ENCODE measurements around the gene PRRC2C.

The PRRC2C gene

DNA sequence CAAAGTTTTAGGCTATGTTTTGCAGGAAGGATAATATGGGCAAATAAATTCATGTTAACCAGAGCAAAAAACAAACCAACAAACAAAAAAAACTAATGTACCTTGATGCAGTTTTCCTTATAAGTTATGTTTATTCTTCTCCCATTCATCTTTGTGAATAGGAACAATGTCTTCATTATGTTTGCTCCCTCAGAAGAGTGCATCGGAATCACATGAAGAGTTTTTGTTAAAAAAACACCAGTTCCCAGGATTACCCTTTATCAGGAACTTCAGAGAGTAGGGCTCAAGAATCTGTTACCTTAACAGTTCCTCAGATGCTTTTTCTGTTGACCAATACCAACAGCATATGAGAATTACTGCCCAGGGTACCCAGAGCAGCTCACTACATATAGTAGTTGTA is 14.6 kb upstream of the PRRC2C start:
- TF ChIP-seq SIN3A (IDR thresholded peaks at IDR 0.05; ENCODE audit: borderline replicate concordance, insufficient read depth, low read length) (no peak), TAF1 (IDR thresholded peaks at IDR 0.05; ENCODE audit: borderline replicate concordance, insufficient read depth, low read length) (no peak), POLR2AphosphoS5 (IDR thresholded peaks at IDR 0.05; ENCODE audit: low read depth, low read length) (no peak), FOXP2 (optimal IDR thresholded peaks at IDR 0.05; ENCODE audit: borderline replicate concordance, extremely low read depth, extremely low read length, insufficient read depth) (no peak)
- TF ChIP-seq, protein P1, sequence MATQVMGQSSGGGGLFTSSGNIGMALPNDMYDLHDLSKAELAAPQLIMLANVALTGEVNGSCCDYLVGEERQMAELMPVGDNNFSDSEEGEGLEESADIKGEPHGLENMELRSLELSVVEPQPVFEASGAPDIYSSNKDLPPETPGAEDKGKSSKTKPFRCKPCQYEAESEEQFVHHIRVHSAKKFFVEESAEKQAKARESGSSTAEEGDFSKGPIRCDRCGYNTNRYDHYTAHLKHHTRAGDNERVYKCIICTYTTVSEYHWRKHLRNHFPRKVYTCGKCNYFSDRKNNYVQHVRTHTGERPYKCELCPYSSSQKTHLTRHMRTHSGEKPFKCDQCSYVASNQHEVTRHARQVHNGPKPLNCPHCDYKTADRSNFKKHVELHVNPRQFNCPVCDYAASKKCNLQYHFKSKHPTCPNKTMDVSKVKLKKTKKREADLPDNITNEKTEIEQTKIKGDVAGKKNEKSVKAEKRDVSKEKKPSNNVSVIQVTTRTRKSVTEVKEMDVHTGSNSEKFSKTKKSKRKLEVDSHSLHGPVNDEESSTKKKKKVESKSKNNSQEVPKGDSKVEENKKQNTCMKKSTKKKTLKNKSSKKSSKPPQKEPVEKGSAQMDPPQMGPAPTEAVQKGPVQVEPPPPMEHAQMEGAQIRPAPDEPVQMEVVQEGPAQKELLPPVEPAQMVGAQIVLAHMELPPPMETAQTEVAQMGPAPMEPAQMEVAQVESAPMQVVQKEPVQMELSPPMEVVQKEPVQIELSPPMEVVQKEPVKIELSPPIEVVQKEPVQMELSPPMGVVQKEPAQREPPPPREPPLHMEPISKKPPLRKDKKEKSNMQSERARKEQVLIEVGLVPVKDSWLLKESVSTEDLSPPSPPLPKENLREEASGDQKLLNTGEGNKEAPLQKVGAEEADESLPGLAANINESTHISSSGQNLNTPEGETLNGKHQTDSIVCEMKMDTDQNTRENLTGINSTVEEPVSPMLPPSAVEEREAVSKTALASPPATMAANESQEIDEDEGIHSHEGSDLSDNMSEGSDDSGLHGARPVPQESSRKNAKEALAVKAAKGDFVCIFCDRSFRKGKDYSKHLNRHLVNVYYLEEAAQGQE (IDR thresholded peaks at IDR 0.05; ENCODE audit: insufficient read depth in 1 of 2, low read depth in 2 of 2, low read length in 2 of 2), result no peak

- TF ChIP-seq, protein P1 (IDR thresholded peaks at IDR 0.05; ENCODE audit: insufficient read depth in 1 of 2, low read depth in 2 of 2, low read length in 2 of 2), result no peak
- TF ChIP-seq POLR2AphosphoS5 (IDR thresholded peaks at IDR 0.05; ENCODE audit: low read depth, low read length) (no peak), FOXP2 (optimal IDR thresholded peaks at IDR 0.05; ENCODE audit: borderline replicate concordance, extremely low read depth, extremely low read length, insufficient read depth) (no peak), SIN3A (IDR thresholded peaks at IDR 0.05; ENCODE audit: borderline replicate concordance, insufficient read depth, low read length) (no peak), TAF1 (IDR thresholded peaks at IDR 0.05; ENCODE audit: borderline replicate concordance, insufficient read depth, low read length) (no peak)
Measured at GRCh38 chr1:171472183-171472647, 13.1 kb upstream of the PRRC2C start.

GRCh38 chr1:171476829-171477228 is 8.5 kb upstream of the PRRC2C start:
- no peak for TF ChIP-seq POLR2AphosphoS5 (IDR thresholded peaks at IDR 0.05; ENCODE audit: low read depth, low read length)
- TF ChIP-seq SIN3A (IDR thresholded peaks at IDR 0.05; ENCODE audit: borderline replicate concordance, insufficient read depth, low read length), result no peak
- TF ChIP-seq, protein P1 (IDR thresholded peaks at IDR 0.05; ENCODE audit: insufficient read depth in 1 of 2, low read depth in 2 of 2, low read length in 2 of 2), result no peak
- no peak for TF ChIP-seq TAF1 (IDR thresholded peaks at IDR 0.05; ENCODE audit: borderline replicate concordance, insufficient read depth, low read length)

DNA sequence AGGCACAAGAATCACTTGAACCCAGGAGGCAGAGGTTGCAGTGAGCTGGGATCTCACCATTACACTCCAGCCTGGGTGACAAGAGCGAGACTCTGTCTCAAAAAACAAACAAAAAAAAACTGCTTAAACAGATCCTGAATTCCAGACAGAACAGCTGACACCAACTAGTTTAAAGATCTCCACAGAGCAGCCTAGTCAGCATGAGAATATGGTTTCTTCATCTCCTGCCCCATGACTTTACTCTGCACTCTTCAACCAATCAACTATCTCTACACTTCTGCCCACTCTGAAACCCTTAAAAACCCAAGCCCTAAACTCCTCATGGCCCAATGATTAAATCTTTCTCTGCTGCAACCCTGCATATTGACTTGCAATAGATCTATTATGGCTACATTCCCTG is 7.5 kb upstream of the PRRC2C start:
- no peak for TF ChIP-seq FOXP2 (optimal IDR thresholded peaks at IDR 0.05; ENCODE audit: borderline replicate concordance, extremely low read depth, extremely low read length, insufficient read depth)
- no peak for TF ChIP-seq TAF1 (IDR thresholded peaks at IDR 0.05; ENCODE audit: borderline replicate concordance, insufficient read depth, low read length)
- no peak for TF ChIP-seq POLR2AphosphoS5 (IDR thresholded peaks at IDR 0.05; ENCODE audit: low read depth, low read length)
- TF ChIP-seq, protein P1 (IDR thresholded peaks at IDR 0.05; ENCODE audit: insufficient read depth in 1 of 2, low read depth in 2 of 2, low read length in 2 of 2), result no peak
- TF ChIP-seq SIN3A (IDR thresholded peaks at IDR 0.05; ENCODE audit: borderline replicate concordance, insufficient read depth, low read length), result no peak

GRCh38 chr1:171480035-171480434 is 5.3 kb upstream of the PRRC2C start:
- TF ChIP-seq FOXP2 (optimal IDR thresholded peaks at IDR 0.05; ENCODE audit: borderline replicate concordance, extremely low read depth, extremely low read length, insufficient read depth) (no peak), SIN3A (IDR thresholded peaks at IDR 0.05; ENCODE audit: borderline replicate concordance, insufficient read depth, low read length) (no peak), POLR2AphosphoS5 (IDR thresholded peaks at IDR 0.05; ENCODE audit: low read depth, low read length) (no peak), TAF1 (IDR thresholded peaks at IDR 0.05; ENCODE audit: borderline replicate concordance, insufficient read depth, low read length) (no peak)
- TF ChIP-seq, protein P1 (IDR thresholded peaks at IDR 0.05; ENCODE audit: insufficient read depth in 1 of 2, low read depth in 2 of 2, low read length in 2 of 2), result no peak

Data from PFSK-1 (cell line).